Measurements from ENCODE around the gene ARHGAP18.

ARHGAP18 gene

DNA sequence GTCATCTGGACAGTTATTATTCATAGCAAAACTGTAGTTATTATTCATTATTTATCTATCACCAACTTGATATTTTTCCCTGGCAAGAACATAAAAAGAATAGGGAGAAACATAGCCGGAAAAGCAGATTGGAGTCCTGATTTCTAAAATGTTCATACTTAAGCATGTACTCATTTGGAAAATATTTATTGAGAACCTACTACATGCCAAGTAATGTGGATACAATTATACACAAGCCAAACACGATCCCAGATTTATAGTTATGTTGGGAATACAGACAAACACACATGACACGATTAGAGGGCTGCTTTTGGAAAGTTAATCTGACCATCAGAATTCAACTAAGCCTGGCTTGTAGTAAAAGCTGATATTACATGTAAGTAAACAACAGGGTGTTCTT is 30.7 kb downstream of the ARHGAP18 start:
- no peak for TF ChIP-seq CREB1 (IDR thresholded peaks at IDR 0.05; ENCODE audit: low read depth)
- TF ChIP-seq TAF1 (IDR thresholded peaks at IDR 0.05; ENCODE audit: low read depth): no peak
- TF ChIP-seq ZBTB7A (IDR thresholded peaks at IDR 0.05; ENCODE audit: low read depth): no peak
- TF ChIP-seq, protein P1, sequence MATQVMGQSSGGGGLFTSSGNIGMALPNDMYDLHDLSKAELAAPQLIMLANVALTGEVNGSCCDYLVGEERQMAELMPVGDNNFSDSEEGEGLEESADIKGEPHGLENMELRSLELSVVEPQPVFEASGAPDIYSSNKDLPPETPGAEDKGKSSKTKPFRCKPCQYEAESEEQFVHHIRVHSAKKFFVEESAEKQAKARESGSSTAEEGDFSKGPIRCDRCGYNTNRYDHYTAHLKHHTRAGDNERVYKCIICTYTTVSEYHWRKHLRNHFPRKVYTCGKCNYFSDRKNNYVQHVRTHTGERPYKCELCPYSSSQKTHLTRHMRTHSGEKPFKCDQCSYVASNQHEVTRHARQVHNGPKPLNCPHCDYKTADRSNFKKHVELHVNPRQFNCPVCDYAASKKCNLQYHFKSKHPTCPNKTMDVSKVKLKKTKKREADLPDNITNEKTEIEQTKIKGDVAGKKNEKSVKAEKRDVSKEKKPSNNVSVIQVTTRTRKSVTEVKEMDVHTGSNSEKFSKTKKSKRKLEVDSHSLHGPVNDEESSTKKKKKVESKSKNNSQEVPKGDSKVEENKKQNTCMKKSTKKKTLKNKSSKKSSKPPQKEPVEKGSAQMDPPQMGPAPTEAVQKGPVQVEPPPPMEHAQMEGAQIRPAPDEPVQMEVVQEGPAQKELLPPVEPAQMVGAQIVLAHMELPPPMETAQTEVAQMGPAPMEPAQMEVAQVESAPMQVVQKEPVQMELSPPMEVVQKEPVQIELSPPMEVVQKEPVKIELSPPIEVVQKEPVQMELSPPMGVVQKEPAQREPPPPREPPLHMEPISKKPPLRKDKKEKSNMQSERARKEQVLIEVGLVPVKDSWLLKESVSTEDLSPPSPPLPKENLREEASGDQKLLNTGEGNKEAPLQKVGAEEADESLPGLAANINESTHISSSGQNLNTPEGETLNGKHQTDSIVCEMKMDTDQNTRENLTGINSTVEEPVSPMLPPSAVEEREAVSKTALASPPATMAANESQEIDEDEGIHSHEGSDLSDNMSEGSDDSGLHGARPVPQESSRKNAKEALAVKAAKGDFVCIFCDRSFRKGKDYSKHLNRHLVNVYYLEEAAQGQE (IDR thresholded peaks at IDR 0.05; ENCODE audit: low read depth): no peak
- TF ChIP-seq YY1 (IDR thresholded peaks at IDR 0.05; ENCODE audit: low read depth): no peak
- TF ChIP-seq TEAD4 (IDR thresholded peaks at IDR 0.05): no peak
- no peak for TF ChIP-seq MAX (IDR thresholded peaks at IDR 0.05)
- TF ChIP-seq NFIC (IDR thresholded peaks at IDR 0.05): no peak
- no peak for TF ChIP-seq RAD21 (IDR thresholded peaks at IDR 0.05; ENCODE audit: low read depth)
- no peak for TF ChIP-seq EP300 (IDR thresholded peaks at IDR 0.05; ENCODE audit: borderline replicate concordance)
- no peak for TF ChIP-seq CEBPB (IDR thresholded peaks at IDR 0.05)
- TF ChIP-seq, protein P2, sequence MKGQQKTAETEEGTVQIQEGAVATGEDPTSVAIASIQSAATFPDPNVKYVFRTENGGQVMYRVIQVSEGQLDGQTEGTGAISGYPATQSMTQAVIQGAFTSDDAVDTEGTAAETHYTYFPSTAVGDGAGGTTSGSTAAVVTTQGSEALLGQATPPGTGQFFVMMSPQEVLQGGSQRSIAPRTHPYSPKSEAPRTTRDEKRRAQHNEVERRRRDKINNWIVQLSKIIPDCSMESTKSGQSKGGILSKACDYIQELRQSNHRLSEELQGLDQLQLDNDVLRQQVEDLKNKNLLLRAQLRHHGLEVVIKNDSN (IDR thresholded peaks at IDR 0.05): no peak
- no peak for TF ChIP-seq EGR1 (IDR thresholded peaks at IDR 0.05)
- no peak for TF ChIP-seq FOXM1 (IDR thresholded peaks at IDR 0.05; ENCODE audit: borderline replicate concordance, low read depth)
- no peak for TF ChIP-seq TCF12 (IDR thresholded peaks at IDR 0.05; ENCODE audit: low read depth)

GRCh38 chr6:129678463-129678862 is 31.5 kb downstream of the ARHGAP18 start:
- no peak for TF ChIP-seq CEBPB (IDR thresholded peaks at IDR 0.05)
- TF ChIP-seq TAF1 (IDR thresholded peaks at IDR 0.05; ENCODE audit: low read depth): no peak
- TF ChIP-seq TCF12 (IDR thresholded peaks at IDR 0.05; ENCODE audit: low read depth): no peak
- no peak for TF ChIP-seq RAD21 (IDR thresholded peaks at IDR 0.05; ENCODE audit: low read depth)
- no peak for TF ChIP-seq EGR1 (IDR thresholded peaks at IDR 0.05)
- TF ChIP-seq, protein P1 (IDR thresholded peaks at IDR 0.05; ENCODE audit: low read depth): no peak
- no peak for TF ChIP-seq YY1 (IDR thresholded peaks at IDR 0.05; ENCODE audit: low read depth)
- TF ChIP-seq NFIC (IDR thresholded peaks at IDR 0.05): no peak
- TF ChIP-seq EP300 (IDR thresholded peaks at IDR 0.05; ENCODE audit: borderline replicate concordance): no peak
- no peak for TF ChIP-seq ZBTB7A (IDR thresholded peaks at IDR 0.05; ENCODE audit: low read depth)
- TF ChIP-seq CREB1 (IDR thresholded peaks at IDR 0.05; ENCODE audit: low read depth): no peak
- no peak for TF ChIP-seq TEAD4 (IDR thresholded peaks at IDR 0.05)
- TF ChIP-seq MAX (IDR thresholded peaks at IDR 0.05): no peak
- no peak for TF ChIP-seq FOXM1 (IDR thresholded peaks at IDR 0.05; ENCODE audit: borderline replicate concordance, low read depth)
- TF ChIP-seq, protein P2 (IDR thresholded peaks at IDR 0.05): no peak

- TF ChIP-seq CEBPB (IDR thresholded peaks at IDR 0.05) (no peak), ZBTB7A (IDR thresholded peaks at IDR 0.05; ENCODE audit: low read depth) (no peak), EP300 (IDR thresholded peaks at IDR 0.05; ENCODE audit: borderline replicate concordance) (no peak), TCF12 (IDR thresholded peaks at IDR 0.05; ENCODE audit: low read depth) (no peak), EGR1 (IDR thresholded peaks at IDR 0.05) (no peak), YY1 (IDR thresholded peaks at IDR 0.05; ENCODE audit: low read depth) (no peak), FOXM1 (IDR thresholded peaks at IDR 0.05; ENCODE audit: borderline replicate concordance, low read depth) (no peak), RAD21 (IDR thresholded peaks at IDR 0.05; ENCODE audit: low read depth) (no peak), NFIC (IDR thresholded peaks at IDR 0.05) (no peak), CREB1 (IDR thresholded peaks at IDR 0.05; ENCODE audit: low read depth) (no peak), MAX (IDR thresholded peaks at IDR 0.05) (no peak)
- TF ChIP-seq, protein P2 (IDR thresholded peaks at IDR 0.05): no peak
- TF ChIP-seq, protein P1 (IDR thresholded peaks at IDR 0.05; ENCODE audit: low read depth): no peak
Observed at GRCh38 chr6:129677620-129678325, 32.2 kb downstream of the ARHGAP18 start.
